Measurements from ENCODE around the gene RRAS2. TPM values are rescaled to one million over a fixed set of nuclear protein-coding genes. Genes with fewer than 3 reads are reported as not detected.
"Not testable (repeated sequence)": the region's sequence is repeated elsewhere in the genome, so short reads cannot be mapped to it uniquely, and the experiment has no call there.

Gene RRAS2
- total RNA-seq, 1 donor from 2014 or later: 36.6 TPM

DNA sequence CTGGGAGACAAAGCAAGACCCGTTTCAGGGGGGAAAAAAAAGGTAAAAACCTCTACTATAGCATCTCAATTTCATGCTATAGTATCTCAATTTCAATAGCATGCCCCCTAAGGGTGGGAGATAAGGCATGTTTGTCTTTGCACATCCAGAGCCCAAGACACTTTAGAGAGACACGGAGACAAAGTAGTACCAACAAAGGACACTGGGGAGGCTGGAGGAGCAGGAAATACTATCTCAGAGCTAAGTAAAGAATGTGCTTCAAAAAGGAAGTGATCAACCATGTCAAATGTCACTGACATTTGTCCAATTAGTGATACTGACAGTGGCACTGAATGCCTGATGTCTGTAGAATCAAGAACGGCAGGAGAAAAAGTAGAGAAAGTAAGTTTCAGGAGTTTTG is 68.6 kb downstream of the RRAS2 start:
- DNase-seq (ENCODE audit: low read depth, low spot score): no peak
- peaks cover 8% of the 10 kb centered on the region for H3K4me1 Mint-ChIP-seq
- no peak overlapping the region for H3K4me3 Mint-ChIP-seq
- H3K27ac Mint-ChIP-seq (ENCODE audit: unreplicated experiment): no peak overlapping the region
- H3K36me3 Mint-ChIP-seq (ENCODE audit: low read depth): peaks cover 8% of the 10 kb centered on the region
- H3K9me3 Mint-ChIP-seq: no peaks in the 10 kb centered on the region
- no peaks in the 10 kb centered on the region for H3K27me3 Mint-ChIP-seq (ENCODE audit: low read depth)
- TF ChIP-seq, protein P1, sequence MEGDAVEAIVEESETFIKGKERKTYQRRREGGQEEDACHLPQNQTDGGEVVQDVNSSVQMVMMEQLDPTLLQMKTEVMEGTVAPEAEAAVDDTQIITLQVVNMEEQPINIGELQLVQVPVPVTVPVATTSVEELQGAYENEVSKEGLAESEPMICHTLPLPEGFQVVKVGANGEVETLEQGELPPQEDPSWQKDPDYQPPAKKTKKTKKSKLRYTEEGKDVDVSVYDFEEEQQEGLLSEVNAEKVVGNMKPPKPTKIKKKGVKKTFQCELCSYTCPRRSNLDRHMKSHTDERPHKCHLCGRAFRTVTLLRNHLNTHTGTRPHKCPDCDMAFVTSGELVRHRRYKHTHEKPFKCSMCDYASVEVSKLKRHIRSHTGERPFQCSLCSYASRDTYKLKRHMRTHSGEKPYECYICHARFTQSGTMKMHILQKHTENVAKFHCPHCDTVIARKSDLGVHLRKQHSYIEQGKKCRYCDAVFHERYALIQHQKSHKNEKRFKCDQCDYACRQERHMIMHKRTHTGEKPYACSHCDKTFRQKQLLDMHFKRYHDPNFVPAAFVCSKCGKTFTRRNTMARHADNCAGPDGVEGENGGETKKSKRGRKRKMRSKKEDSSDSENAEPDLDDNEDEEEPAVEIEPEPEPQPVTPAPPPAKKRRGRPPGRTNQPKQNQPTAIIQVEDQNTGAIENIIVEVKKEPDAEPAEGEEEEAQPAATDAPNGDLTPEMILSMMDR (conservative IDR thresholded peaks at IDR 0.05): no peak

DNA sequence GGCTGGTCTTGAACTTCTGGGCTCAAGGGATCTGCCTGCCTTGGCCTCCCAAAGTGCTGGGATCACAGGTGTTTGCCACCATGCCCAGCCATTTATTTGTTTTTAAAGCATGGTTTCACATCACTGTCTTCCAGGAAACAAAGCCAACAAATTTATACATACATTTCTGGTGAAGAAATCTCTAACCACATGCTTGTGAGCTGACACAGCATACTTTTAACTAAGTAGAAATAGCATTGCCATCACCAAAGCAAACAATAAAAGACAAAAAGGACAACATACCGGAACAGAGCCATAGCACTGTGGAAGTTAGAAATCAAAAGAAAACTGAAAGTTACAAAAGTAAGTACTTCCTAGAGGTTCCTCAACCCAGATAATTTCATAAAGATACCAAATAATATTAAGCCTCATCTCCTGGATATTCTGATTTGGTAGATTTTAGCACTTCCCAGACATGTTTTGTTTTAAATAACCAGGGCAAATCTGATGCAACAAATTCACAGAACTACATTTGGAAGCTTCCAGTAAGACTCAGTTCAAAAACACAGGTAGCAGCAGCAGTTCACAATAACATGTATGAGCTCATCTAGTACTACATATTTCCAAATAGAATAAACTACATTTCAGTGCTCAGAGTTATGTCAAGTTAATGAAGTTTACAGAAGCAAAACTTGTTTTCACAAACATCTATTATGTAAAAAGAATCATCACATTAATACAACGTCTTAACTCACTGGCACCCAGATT is 70.6 kb downstream of the RRAS2 start:
- Mint-ChIP-seq H3K9me3 (no peaks in the 10 kb centered on the region), H3K36me3 (ENCODE audit: low read depth) (peaks cover 7% of the 10 kb centered on the region), H3K4me1 (peaks cover 8% of the 10 kb centered on the region), H3K4me3 (no peak overlapping the region), H3K27me3 (ENCODE audit: low read depth) (no peaks in the 10 kb centered on the region), H3K27ac (ENCODE audit: unreplicated experiment) (no peak overlapping the region)
- TF ChIP-seq, protein P1 (conservative IDR thresholded peaks at IDR 0.05): no peak
- no peak for DNase-seq (ENCODE audit: low read depth, low spot score)

DNA sequence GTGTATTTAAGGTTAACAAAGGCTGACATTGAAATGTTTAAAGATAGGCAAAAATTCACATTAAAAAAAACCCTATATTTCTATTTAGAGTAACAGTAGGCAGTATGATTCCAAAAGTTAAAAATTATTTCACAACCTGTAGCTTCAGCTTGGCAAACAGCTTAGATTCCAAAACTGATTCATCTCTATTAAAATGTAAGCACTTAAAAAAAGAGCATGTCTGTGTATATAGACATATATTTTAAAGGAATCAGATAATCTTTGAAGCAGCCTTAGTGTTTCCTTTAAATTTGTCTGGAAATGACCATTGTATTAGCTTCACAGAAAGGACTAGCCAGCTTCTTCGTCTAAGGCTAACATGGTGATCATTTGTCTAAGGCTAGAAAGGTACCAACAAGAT is 80.1 kb downstream of the RRAS2 start:
- DNase-seq (ENCODE audit: low read depth, low spot score); H3K4me3 Mint-ChIP-seq; H3K27me3 Mint-ChIP-seq (ENCODE audit: low read depth); H3K27ac Mint-ChIP-seq (ENCODE audit: unreplicated experiment); H3K9me3 Mint-ChIP-seq: not testable (repeated sequence)
- Mint-ChIP-seq H3K4me1 (peaks cover 10% of the 10 kb centered on the region), H3K36me3 (ENCODE audit: low read depth) (peaks cover 20% of the 10 kb centered on the region)

DNA sequence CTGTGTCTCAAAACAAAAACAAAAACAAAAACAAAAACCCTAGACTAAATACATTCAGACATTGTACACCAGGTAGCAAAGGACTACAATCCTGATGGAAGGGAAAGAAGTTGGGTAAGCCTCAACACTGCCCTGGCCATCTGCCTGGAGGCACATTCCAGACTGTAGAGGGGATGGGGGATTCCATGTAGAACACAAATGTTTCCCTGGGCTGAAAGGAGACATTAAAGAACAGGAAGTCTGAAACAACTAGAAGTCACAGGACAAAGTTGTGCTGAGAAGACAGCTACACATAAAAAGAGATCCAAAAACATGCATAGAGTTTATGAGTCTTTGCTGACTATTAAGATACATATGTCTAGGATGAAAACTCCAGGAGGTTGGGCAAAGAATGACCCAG is 83.9 kb downstream of the RRAS2 start:
- Mint-ChIP-seq H3K36me3 (ENCODE audit: low read depth) (peaks cover 20% of the 10 kb centered on the region), H3K27me3 (ENCODE audit: low read depth) (no peaks in the 10 kb centered on the region), H3K4me1 (peaks cover 10% of the 10 kb centered on the region), H3K9me3 (peaks cover 10% of the 10 kb centered on the region), H3K4me3 (no peak overlapping the region), H3K27ac (ENCODE audit: unreplicated experiment) (peak overlapping the region; percentile 10)
- no peak for DNase-seq (ENCODE audit: low read depth, low spot score)
- TF ChIP-seq, protein P1 (conservative IDR thresholded peaks at IDR 0.05): no peak

DNA sequence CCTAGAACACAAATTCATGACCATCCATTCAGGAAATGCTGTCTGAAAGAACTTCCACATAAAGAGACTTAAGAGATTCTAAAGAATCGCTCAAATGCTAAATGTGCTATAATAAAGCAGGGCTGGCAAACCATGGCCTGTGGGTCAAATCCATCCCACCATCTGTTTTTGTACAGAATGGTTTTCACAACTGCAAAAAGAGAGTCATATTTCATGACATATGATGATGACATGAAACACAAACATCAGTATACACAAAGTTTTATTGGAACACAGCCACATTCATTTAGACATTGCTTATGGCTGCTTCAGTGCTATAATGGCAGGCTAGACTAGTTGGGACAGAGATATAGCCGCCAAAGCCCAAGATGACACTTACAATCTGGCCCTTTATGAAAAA is 85.1 kb downstream of the RRAS2 start:
- TF ChIP-seq, protein P1 (conservative IDR thresholded peaks at IDR 0.05): no peak
- H3K4me1 Mint-ChIP-seq: peaks cover 10% of the 10 kb centered on the region
- H3K27me3 Mint-ChIP-seq (ENCODE audit: low read depth): no peaks in the 10 kb centered on the region
- H3K4me3 Mint-ChIP-seq: no peak overlapping the region
- H3K36me3 Mint-ChIP-seq (ENCODE audit: low read depth): peaks cover 17% of the 10 kb centered on the region
- DNase-seq (ENCODE audit: low read depth, low spot score): no peak
- H3K27ac Mint-ChIP-seq (ENCODE audit: unreplicated experiment): no peak overlapping the region
- peaks cover 10% of the 10 kb centered on the region for H3K9me3 Mint-ChIP-seq

DNA sequence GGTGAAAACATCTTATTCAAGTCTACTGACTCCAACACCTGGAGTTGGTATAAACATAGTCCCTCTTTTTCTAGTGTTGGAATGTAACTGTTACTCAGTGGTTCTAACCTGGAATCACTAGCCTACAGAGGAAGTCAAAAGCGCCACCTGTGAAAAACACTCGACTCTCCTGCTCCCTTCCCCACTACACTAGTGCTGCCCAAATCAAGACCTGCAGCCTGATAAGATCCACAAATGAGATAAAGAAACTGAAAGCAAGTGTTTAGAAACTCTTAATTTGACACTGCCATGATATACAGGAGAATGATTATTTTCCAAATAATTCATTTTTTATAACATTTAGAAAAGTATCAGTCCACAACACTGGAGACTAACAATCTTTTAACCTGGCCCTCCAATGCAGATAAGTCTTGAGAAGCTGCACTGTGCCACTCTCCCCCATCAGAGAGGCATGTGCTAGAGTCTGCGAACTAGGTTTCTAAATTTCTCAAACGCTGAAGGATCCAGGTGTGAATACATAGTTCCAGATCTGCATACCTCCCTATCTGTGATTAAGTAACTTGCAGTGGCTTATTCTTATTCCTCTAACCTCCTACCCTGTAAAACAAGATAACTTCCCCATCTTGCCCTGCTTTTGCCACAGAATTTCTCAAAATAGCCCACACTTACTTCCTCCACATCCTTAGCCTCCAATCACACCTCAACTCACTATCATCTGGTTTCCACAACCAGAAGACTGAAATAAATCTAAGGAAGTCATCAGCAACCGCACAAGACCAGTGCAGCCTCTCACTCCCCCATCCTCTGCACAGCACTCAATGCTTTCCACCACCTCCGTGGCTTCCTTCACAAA is 88.1 kb downstream of the RRAS2 start:
- TF ChIP-seq, protein P1 (conservative IDR thresholded peaks at IDR 0.05): no peak
- no peak overlapping the region for H3K27ac Mint-ChIP-seq (ENCODE audit: unreplicated experiment)
- peaks cover 10% of the 10 kb centered on the region for H3K4me1 Mint-ChIP-seq
- peaks cover 19% of the 10 kb centered on the region for H3K36me3 Mint-ChIP-seq (ENCODE audit: low read depth)
- no peak for DNase-seq (ENCODE audit: low read depth, low spot score)
- H3K27me3 Mint-ChIP-seq (ENCODE audit: low read depth): no peaks in the 10 kb centered on the region
- H3K4me3 Mint-ChIP-seq: no peak overlapping the region
- peaks cover 9% of the 10 kb centered on the region for H3K9me3 Mint-ChIP-seq

Measured in neural crest cell (in vitro differentiated cells).